PC-9 (cell line): ENCODE data around the gene MYO18B.

Experiments used
- EZH2 ChIP-seq: fragments of 200-600 bp; sonication (generic); IDR thresholded peaks from 2 replicates; pipeline ENCODE4 v1.8.0; 2017; ENCODE audit warnings: antibody characterized with exemption, low read depth
- TF ChIP-seq, protein P1 (sequence below): fragments of 200-600 bp; sonication (generic); conservative IDR thresholded peaks from 2 replicates; pipeline ENCODE4 v1.6.1; 2017; ENCODE audit warnings: mixed run types, antibody characterized with exemption, mild to moderate bottlenecking, moderate library complexity

DNA sequence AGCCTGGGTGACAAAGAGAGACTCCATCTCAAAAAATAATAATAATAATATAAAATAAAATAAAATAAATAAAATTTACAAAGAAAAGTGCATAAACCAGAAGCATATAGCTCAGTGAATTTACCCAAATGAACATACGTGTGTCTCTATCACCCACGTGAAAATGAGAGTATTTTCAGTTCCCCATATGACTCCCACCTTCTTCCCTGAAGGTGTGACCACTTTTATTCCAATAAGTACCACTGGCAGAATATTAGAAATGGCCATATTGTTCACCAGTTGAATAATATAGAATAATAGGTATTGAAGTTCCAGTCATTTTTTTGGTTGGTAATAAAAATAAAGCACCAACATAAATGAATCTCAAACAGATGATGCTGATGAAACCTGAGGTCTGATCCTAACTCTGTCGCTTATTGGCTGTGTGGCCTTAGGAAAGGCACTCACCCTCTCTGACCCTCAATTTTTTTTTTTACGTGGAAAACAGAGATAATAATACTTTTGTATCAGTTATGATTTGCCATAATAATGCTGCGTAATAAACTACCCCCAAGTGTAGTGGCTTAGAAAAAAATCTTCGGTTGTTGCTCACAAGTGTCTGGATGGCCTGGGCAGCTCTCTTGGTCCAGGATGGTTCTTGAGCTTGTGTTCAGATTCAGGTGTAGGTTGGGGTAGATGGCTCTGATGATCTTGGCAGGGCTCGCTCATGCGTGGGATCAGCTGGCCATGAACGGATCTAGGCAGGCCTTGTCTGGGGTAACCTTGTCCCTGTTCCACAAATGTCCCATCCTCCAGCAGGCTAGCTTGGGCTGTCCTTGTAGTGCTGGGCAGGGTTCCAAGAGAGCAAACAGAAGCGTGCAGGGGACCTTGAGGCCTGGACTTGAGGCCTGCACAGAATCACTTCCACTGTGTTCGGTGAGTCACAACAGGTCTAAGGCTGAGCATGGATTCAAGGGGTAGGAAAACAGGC lies 88.1 kb downstream of the MYO18B start:
- TF ChIP-seq, protein P1, sequence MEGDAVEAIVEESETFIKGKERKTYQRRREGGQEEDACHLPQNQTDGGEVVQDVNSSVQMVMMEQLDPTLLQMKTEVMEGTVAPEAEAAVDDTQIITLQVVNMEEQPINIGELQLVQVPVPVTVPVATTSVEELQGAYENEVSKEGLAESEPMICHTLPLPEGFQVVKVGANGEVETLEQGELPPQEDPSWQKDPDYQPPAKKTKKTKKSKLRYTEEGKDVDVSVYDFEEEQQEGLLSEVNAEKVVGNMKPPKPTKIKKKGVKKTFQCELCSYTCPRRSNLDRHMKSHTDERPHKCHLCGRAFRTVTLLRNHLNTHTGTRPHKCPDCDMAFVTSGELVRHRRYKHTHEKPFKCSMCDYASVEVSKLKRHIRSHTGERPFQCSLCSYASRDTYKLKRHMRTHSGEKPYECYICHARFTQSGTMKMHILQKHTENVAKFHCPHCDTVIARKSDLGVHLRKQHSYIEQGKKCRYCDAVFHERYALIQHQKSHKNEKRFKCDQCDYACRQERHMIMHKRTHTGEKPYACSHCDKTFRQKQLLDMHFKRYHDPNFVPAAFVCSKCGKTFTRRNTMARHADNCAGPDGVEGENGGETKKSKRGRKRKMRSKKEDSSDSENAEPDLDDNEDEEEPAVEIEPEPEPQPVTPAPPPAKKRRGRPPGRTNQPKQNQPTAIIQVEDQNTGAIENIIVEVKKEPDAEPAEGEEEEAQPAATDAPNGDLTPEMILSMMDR = no peak
- TF ChIP-seq EZH2 = no peak
